Activated CD4-positive, alpha-beta memory T cell treated with anti-CD3 and anti-CD28 coated beads, Interleukin-2, amount 10 ng/mL, durations not matched to agents 7 days and 5 days (primary cell): ENCODE measurements around the gene MSLN. TPM values are rescaled to one million over a fixed set of nuclear protein-coding genes. Genes with fewer than 3 reads are reported as not detected.
"Not testable (repeated sequence)": the region's sequence is repeated elsewhere in the genome, so short reads cannot be mapped to it uniquely, and the experiment has no call there.

Experiments used
- CTCF ChIA-PET: fragments of 350-600 bp; sonication (Branson Sonifier 250); formaldehyde crosslinking; loops from one replicate; lab custom pipeline; 2021; ENCODE audit warnings: antibody characterized with exemption, inconsistent platforms; lab: Charles Lee
- POLR2A ChIA-PET: fragments of 350-600 bp; sonication (Branson Sonifier 250); formaldehyde crosslinking; loops from one replicate; lab custom pipeline; 2021; ENCODE audit warnings: antibody characterized with exemption; lab: Charles Lee
- DNase-seq: peaks from one replicate; pipeline ENCODE4 v3.0.0-alpha.2; 2020
- H3K27ac Mint-ChIP-seq: one replicate; pipeline ENCODE4 v1.8.0; 2021; ENCODE audit warnings: mild to moderate bottlenecking, mixed read lengths
- H3K27me3 Mint-ChIP-seq: one replicate; pipeline ENCODE4 v1.8.0; 2021; ENCODE audit warnings: mixed read lengths
- H3K36me3 Mint-ChIP-seq: one replicate; pipeline ENCODE4 v1.8.0; 2021; ENCODE audit warnings: low read depth, mixed read lengths
- H3K4me1 Mint-ChIP-seq: one replicate; pipeline ENCODE4 v1.8.0; 2021; ENCODE audit warnings: mixed read lengths
- H3K4me3 Mint-ChIP-seq: one replicate; pipeline ENCODE4 v1.8.0; 2021; ENCODE audit warnings: mild to moderate bottlenecking, mixed read lengths
- H3K9me3 Mint-ChIP-seq: one replicate; pipeline ENCODE4 v1.8.0; 2021; ENCODE audit warnings: mixed read lengths
- total RNA-seq, 2 experiments: library from RNA; stranded (reverse); gene quantifications; one replicate each; pipeline ENCODE4 v1.2.3, GENCODE V29; 2021

Gene MSLN
- total RNA-seq, 2 experiments from 2014 or later: not detected

DNA sequence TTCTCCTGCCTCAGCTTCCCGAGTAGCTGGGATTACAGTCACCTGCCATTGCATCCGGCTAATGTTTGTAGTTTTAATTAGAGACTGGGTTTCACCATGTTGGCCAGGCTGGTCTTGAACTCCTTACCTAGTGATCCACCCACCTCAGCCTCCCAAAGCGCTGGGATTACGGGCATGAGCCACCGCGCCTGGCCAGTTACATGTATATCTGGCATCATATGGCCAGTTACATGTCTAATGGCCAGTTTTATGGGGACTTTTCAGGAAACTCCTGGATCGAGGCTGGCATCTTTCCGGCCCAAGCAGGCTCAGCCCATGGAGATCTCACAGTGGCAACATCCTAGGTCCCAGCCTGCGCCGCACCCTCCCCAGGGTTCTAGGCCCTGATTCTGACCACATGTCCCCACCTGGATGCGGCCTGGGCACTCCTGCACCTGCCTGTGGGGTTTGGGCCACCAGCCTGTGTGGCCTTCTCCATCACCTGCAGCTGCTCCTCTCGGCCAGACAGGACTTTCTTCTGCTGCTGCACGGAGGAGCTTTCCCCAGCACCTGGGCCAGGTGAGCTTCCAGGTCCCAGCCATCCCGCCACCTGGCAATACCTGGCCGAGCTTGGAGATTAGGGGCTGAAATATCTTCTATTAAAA, 18.4 kb upstream of the MSLN start:
- Mint-ChIP-seq H3K36me3 (peaks cover 13% of the 10 kb centered on the region), H3K27ac (no peak overlapping the region), H3K27me3 (no peaks in the 10 kb centered on the region), H3K9me3 (no peaks in the 10 kb centered on the region), H3K4me1 (peaks cover 16% of the 10 kb centered on the region), H3K4me3 (peak overlapping the region; percentile 66)
- no peak for DNase-seq
- POLR2A ChIA-PET: interaction anchor here (1.5 kb wide), 1 partner anchor 40 kb away, joined by 4 read pairs; no protein-coding TSS in a partner anchor
- CTCF ChIA-PET: interaction anchor here (1.2 to 2.1 kb wide), 3 partner anchors 14 to 222 kb away, joined by 3 to 9 read pairs (median 4); no protein-coding TSS in a partner anchor

DNA sequence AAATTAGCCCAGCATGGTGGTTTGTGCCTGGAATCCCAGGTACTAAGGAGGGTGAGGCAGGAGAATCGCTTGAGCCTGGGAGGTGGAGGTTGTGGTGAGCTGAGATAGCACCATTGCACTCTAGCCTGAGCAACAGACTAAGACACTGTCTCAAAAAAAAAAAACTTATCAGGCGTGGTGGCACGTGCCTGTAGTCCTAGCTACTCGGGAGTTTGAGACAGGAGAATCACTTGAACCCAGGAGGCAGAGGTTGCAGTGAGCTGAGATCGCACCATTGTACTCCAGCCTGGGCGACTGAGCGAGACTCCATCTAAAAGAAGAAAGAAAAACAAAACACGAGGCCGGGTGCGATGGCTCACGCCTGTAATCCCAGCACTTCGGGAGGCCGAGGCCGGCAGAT, 17.6 kb upstream of the MSLN start:
- CTCF ChIA-PET: interaction anchor here (0.7 to 1.5 kb wide), 2 partner anchors 13 to 42 kb away, joined by 3 read pairs; no protein-coding TSS in a partner anchor
- not testable (repeated sequence) for H3K27ac Mint-ChIP-seq, H3K27me3 Mint-ChIP-seq, H3K36me3 Mint-ChIP-seq, H3K9me3 Mint-ChIP-seq, H3K4me3 Mint-ChIP-seq, DNase-seq
- POLR2A ChIA-PET: interaction anchor here (0.6 kb wide), 1 partner anchor 26 kb away, joined by 3 read pairs; no protein-coding TSS in a partner anchor
- peaks cover 12% of the 10 kb centered on the region for H3K4me1 Mint-ChIP-seq

DNA sequence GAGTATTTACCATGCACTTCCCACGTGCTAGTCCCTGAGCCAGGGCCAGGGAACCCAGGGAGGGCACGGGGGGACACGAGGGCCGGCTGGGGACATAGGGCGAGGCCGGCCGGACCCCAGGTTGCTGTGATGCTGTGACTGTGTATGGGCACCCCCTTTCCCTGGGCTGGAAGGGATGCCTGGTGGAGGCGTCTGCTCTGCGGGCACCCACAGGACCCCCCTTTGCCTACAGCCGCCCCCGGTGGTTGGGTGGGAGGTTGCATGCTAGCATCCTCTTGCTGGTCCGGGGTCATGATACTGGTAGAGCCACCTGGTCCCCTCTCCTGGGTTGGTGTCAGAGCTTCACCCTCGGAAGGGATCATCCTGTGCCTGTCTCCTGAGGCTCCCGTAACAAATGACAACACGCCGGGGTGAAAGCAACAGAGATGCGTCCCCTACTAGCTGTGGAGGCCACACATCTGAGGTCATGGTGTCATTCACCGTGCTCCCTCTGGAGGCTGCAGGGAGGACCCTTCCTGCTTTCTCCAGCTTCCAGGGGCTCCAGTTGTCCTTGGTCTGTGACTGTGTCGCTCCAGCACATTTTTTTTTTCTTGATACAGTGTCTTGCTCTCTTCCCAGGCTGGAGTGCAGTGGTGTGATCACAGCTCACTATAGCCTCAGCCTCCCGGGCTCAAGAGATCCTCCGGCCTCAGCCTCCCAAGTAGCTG, 16.6 kb upstream of the MSLN start:
- no peaks in the 10 kb centered on the region for H3K9me3 Mint-ChIP-seq
- peaks cover 7% of the 10 kb centered on the region for H3K36me3 Mint-ChIP-seq
- no peaks in the 10 kb centered on the region for H3K27me3 Mint-ChIP-seq
- H3K27ac Mint-ChIP-seq: no peak overlapping the region
- POLR2A ChIA-PET: no interaction called here
- DNase-seq: no peak
- CTCF ChIA-PET: interaction anchor here (1.0 kb wide), 1 partner anchor 41 kb away, joined by 3 read pairs; no protein-coding TSS in a partner anchor
- H3K4me3 Mint-ChIP-seq: no peak overlapping the region
- peaks cover 9% of the 10 kb centered on the region for H3K4me1 Mint-ChIP-seq

DNA sequence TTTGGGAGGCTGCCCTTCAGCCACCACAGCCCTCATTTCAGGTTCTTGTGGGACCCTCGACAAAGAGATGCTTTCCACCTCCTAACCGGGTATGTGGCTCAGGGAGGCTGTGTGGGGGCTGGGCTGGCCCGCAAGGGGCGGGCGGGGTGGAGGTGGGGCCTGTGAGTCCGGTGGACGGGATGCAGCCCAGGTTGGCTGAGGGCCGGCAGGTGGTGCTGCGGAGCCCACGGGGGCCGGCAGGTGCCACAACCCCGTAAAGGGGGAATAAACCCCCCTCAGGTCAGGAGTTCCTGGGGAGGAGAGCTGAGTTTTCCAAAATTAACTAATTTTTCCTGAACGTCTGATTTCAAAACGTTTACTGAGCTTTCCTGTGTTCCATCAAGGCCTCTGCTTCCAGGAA, 14.8 kb upstream of the MSLN start:
- Mint-ChIP-seq H3K4me1 (no peaks in the 10 kb centered on the region), H3K36me3 (no peaks in the 10 kb centered on the region), H3K27me3 (no peaks in the 10 kb centered on the region), H3K27ac (no peak overlapping the region), H3K9me3 (no peaks in the 10 kb centered on the region), H3K4me3 (no peak overlapping the region)
- no peak for DNase-seq
- ChIA-PET CTCF (no interaction called here), POLR2A (no interaction called here)

DNA sequence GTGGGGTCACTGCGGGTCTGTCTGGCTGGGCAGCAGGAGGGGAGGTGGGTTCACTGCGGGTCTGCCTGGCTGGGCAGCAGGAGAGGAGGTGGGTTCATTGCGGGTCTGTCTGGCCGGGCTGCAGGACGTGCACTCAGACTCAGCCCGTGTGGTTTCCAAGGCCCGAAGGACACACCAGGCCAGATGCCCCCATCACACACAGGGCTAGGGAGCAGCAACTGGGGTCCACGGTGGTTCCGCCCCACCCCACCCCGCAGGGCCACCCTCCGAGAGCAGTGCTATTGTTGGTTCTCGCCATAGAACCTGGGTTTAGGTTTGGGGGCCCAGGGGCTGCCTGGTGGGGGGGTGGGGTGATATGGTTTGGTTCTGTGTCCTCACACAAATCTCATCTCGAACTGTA, 13.9 kb upstream of the MSLN start:
- H3K36me3 Mint-ChIP-seq: no peaks in the 10 kb centered on the region

DNA sequence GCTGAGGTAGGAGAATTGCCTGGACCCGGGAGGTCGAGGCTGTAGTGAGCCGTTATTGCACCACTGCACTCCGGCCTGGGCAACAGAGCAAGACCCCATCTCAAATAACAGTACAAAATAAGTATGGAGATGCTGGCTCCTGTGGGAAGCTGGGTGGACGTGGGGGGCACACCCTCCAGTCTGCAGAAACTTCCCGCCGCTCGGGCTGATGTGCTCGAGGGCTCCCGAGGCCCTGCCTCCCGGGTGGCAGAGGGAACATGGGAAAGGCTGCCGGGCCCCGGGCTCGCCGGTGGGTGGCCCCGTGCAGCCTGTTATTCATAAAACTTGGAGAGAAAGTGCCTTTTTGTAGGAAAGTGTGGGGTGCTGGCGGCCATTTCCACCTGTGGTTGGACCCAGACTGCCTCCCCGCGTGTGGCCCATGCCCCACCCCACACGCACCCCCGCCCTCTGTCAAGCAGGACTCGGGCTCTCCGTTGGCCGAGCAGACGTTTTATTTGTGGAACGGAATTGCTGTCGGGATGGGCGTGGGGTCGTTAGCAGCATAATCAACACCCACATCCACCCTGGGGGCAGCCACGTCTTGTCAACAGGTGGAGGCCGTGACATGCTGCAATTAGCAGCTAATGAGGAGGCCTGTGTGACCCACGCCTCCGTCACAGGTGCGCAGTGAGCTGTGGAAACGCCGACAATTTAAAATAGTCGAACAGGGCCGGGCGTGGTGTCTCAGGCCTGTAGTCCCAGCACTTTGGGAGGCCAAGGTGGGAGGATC, 12.4 kb upstream of the MSLN start:
- H3K27me3 Mint-ChIP-seq: no peaks in the 10 kb centered on the region
- H3K4me1 Mint-ChIP-seq: no peaks in the 10 kb centered on the region
- H3K9me3 Mint-ChIP-seq: no peaks in the 10 kb centered on the region
- DNase-seq: no peak
- POLR2A ChIA-PET: no interaction called here
- H3K27ac Mint-ChIP-seq: no peak overlapping the region
- CTCF ChIA-PET: interaction anchor here (1.5 kb wide), 1 partner anchor 32 kb away, joined by 4 read pairs; no protein-coding TSS in a partner anchor
- no peak overlapping the region for H3K4me3 Mint-ChIP-seq
- H3K36me3 Mint-ChIP-seq: no peaks in the 10 kb centered on the region

More for the DNA sequence above, 13.9 kb upstream of the MSLN start:
- H3K4me1 Mint-ChIP-seq: no peaks in the 10 kb centered on the region
- H3K27me3 Mint-ChIP-seq: no peaks in the 10 kb centered on the region
- H3K9me3 Mint-ChIP-seq: no peaks in the 10 kb centered on the region
- H3K27ac Mint-ChIP-seq: no peak overlapping the region
- POLR2A ChIA-PET: no interaction called here
- no peak for DNase-seq
- CTCF ChIA-PET: no interaction called here
- H3K4me3 Mint-ChIP-seq: no peak overlapping the region

DNA sequence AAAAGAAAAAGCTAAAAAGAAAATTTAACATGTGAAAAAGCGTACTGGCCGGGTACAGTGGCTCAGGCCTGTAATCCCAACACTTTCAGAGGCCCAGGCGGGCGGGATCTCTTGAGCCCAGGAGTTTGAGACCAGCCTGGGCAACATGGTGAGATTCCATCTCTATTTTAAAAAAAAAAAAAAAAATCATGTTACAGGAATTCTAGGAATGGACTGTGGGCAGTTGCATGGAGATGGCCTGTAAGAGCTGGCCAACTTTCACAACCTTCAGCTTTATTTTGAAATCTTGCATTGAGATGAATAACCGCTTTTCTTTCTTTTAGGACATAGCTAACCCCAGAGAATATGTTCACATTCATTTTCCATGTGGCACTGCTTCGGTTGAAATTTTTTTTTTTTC, 11.5 kb upstream of the MSLN start:
- CTCF ChIA-PET: interaction anchor here (0.7 to 1.5 kb wide), 2 partner anchors 33 to 1140 kb away, joined by 3 to 4 read pairs; no protein-coding TSS in a partner anchor
- POLR2A ChIA-PET: interaction anchor here (0.6 to 1.2 kb wide), 2 partner anchors 9 to 13 kb away, joined by 3 read pairs; no protein-coding TSS in a partner anchor
- no peaks in the 10 kb centered on the region for H3K36me3 Mint-ChIP-seq
- H3K4me1 Mint-ChIP-seq: no peaks in the 10 kb centered on the region
- no peak overlapping the region for H3K27ac Mint-ChIP-seq
- no peak for DNase-seq
- no peaks in the 10 kb centered on the region for H3K9me3 Mint-ChIP-seq
- no peak overlapping the region for H3K4me3 Mint-ChIP-seq
- no peaks in the 10 kb centered on the region for H3K27me3 Mint-ChIP-seq

DNA sequence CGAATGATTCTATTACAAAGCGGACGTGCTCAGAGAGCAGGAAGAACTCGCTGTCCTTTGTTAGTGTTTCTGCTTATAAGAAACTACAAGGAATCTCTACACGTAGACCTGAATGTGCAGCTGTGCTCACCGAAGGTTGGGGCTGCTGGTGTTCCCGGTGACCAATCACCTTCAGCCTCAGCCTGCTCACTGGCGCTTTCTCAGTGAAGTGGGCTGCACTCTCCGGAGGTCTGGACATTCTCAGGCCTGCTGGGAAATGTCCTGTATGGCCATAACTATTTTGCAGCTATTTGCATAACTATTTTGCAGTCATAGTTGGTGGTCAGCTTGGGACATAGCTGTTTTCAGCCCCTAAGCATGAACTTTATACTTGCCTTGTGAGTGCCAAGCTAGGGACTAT, 10.0 kb upstream of the MSLN start:
- no peaks in the 10 kb centered on the region for H3K9me3 Mint-ChIP-seq
- ChIA-PET POLR2A (no interaction called here), CTCF (interaction anchor here (1.1 kb wide), 1 partner anchor 36 kb away, joined by 3 read pairs; no protein-coding TSS in a partner anchor)
- no peak overlapping the region for H3K4me3 Mint-ChIP-seq
- H3K27ac Mint-ChIP-seq: no peak overlapping the region
- no peaks in the 10 kb centered on the region for H3K27me3 Mint-ChIP-seq
- H3K4me1 Mint-ChIP-seq: no peaks in the 10 kb centered on the region
- no peaks in the 10 kb centered on the region for H3K36me3 Mint-ChIP-seq
- no peak for DNase-seq

DNA sequence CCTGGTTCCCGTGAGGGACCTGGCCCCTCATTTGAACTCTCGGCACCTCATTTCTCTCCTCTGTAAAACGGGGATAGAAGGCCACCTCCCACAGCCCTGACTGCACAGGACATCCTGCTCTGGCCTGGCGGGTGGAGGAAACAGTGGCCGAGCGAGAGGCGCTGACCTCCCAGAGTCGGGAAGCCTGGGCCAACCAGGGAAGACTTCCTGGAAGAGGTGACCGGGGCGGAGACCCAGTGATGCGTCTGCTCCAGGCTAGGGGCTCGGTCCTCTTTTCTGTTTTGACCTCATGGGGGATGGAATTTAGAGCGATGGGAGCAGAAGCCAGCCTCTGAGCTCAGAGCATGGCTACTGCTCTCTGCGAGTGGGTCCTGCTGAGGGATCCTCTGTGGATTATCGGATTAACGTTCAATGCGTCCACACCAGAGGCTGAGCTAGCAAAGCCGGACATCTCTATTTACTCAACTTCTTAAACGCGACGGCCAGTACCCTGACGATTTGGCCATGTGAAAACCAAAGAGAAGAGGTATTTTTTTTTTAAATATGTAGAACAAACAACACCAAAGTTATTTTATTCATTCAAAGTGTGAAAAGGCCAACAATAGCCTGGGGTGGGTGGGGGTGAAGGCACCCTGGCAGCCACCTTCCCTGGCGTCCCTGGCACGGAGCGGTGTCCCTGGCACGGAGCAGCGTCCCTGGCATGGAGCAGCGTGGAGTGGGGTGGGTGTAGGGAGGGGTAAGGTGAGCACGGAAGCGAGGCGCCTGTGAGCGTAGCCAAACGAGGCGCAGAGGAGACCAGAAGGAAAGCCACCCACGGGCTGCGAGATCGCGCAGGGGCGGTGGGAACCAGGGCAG, 9.2 kb upstream of the MSLN start:
- ChIA-PET CTCF (interaction anchor here (1.1 kb wide), 1 partner anchor 35 kb away, joined by 3 read pairs; no protein-coding TSS in a partner anchor), POLR2A (no interaction called here)
- H3K36me3 Mint-ChIP-seq: no peaks in the 10 kb centered on the region
- no peak overlapping the region for H3K4me3 Mint-ChIP-seq
- no peaks in the 10 kb centered on the region for H3K4me1 Mint-ChIP-seq
- H3K9me3 Mint-ChIP-seq: no peaks in the 10 kb centered on the region
- no peak for DNase-seq
- H3K27ac Mint-ChIP-seq: no peak overlapping the region
- H3K27me3 Mint-ChIP-seq: peaks cover 6% of the 10 kb centered on the region

DNA sequence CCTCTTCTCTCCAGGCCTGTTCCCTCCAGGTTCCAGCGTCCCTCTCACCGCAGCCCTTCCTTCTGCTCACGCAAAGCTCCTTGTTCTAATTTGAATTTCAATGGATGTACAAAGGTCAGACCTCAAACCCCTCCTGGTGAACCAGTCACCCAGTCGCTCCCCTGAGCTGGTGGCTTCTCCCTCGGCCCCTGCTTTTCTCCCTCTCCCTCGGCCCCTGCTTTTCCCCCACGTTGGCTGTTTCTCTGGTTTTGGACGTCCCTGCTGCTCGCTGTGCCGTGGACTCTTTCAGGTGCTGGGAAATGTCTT, 8.6 kb upstream of the MSLN start:
- DNase-seq: no peak
- no peaks in the 10 kb centered on the region for H3K9me3 Mint-ChIP-seq
- ChIA-PET CTCF (no interaction called here), POLR2A (no interaction called here)
- peaks cover 9% of the 10 kb centered on the region for H3K27me3 Mint-ChIP-seq
- no peaks in the 10 kb centered on the region for H3K4me1 Mint-ChIP-seq
- H3K4me3 Mint-ChIP-seq: no peak overlapping the region
- H3K27ac Mint-ChIP-seq: no peak overlapping the region
- no peaks in the 10 kb centered on the region for H3K36me3 Mint-ChIP-seq

DNA sequence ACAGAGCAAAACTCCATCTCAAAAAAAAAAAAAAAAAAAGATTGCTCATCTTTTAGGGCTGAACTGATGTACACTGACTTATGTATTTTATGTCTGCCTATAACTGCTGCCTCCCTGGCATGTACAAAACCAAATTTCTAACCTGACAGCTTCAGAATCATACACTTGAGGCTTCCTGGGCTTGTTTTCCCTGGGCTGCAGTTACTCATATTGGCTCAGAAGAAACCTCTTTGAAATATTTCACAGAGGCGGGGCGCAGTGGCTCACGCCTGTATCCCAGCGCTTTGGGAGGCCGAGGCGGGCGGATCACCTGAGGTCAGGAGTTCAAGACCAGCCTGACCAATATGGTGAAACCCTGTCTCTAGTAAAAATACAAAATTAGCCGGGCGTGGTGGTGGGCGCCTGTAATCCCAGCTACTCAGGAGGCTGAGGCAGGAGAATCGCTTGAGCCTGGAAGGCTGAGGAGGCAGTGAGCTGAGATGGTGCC, 6.4 kb upstream of the MSLN start:
- POLR2A ChIA-PET, H3K4me1 Mint-ChIP-seq, H3K27ac Mint-ChIP-seq, CTCF ChIA-PET, H3K4me3 Mint-ChIP-seq, DNase-seq, H3K36me3 Mint-ChIP-seq, H3K9me3 Mint-ChIP-seq: not testable (repeated sequence)
- peaks cover 11% of the 10 kb centered on the region for H3K27me3 Mint-ChIP-seq

DNA sequence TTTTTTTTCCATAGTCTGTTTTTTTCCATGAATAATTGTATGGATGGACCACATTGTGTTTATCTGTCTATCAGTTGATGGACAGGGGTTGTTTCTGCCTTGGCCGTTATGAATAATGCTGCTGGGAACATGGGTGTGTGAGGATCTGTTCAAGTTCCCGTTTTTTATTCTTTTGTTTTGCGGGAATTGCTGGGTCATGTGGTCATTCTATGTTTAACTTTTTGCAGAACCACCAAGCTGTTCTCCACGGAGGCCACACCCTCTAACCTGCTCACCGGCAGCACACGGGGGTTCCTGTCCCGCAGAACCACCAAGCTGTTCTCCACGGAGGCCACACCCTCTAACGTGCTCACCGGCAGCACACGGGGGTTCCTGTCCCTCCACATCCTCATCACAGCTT, 5.9 kb upstream of the MSLN start:
- Mint-ChIP-seq H3K9me3 (no peaks in the 10 kb centered on the region), H3K4me3 (no peak overlapping the region), H3K27ac (no peak overlapping the region), H3K4me1 (no peaks in the 10 kb centered on the region), H3K27me3 (peaks cover 11% of the 10 kb centered on the region), H3K36me3 (no peaks in the 10 kb centered on the region)
- DNase-seq: no peak
- ChIA-PET CTCF (no interaction called here), POLR2A (no interaction called here)
